Hepatocyte (in vitro differentiated cells): ENCODE results near the gene CAMKK2.

Experiments
- EZH2phosphoT487 ChIP-seq: fragments of 200-600 bp; sonication (generic); IDR thresholded peaks from one replicate; pipeline ENCODE4 v1.6.1; 2018; ENCODE audit warnings: antibody characterized with exemption, mild to moderate bottlenecking, low read depth, moderate library complexity; ENCODE audit not compliant: unreplicated experiment, severe bottlenecking
- TF ChIP-seq, protein P1 (sequence below): fragments of 200-600 bp; sonication (generic); IDR thresholded peaks from 2 replicates; pipeline ENCODE4 v1.5.1; 2016; ENCODE audit warnings: antibody characterized with exemption, mild to moderate bottlenecking; ENCODE audit not compliant: poor library complexity

DNA sequence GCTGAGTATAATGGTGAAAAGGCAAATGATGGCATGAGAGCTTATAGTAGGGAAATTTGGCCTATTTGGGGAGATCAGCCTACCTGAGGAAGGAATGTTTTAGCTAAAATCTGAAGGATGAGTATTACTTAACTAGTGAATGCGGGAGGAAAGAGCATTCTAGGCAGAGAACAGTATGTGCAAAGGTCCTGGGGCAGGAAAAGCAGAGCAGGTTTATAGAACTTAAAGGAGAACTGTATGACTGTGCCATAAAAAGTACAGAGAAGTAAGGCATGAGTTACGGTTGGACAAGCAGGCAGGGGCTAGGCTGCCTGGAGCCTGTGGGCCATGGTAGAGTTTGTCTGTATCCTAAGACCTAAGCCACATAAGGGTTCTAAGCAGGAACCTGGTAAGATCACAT lies 108.3 kb downstream of the CAMKK2 start:
- no peak for TF ChIP-seq EZH2phosphoT487
- TF ChIP-seq, protein P1, sequence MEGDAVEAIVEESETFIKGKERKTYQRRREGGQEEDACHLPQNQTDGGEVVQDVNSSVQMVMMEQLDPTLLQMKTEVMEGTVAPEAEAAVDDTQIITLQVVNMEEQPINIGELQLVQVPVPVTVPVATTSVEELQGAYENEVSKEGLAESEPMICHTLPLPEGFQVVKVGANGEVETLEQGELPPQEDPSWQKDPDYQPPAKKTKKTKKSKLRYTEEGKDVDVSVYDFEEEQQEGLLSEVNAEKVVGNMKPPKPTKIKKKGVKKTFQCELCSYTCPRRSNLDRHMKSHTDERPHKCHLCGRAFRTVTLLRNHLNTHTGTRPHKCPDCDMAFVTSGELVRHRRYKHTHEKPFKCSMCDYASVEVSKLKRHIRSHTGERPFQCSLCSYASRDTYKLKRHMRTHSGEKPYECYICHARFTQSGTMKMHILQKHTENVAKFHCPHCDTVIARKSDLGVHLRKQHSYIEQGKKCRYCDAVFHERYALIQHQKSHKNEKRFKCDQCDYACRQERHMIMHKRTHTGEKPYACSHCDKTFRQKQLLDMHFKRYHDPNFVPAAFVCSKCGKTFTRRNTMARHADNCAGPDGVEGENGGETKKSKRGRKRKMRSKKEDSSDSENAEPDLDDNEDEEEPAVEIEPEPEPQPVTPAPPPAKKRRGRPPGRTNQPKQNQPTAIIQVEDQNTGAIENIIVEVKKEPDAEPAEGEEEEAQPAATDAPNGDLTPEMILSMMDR = no peak
